ENCODE measurements around the gene GALNT7.

Gene GALNT7

DNA sequence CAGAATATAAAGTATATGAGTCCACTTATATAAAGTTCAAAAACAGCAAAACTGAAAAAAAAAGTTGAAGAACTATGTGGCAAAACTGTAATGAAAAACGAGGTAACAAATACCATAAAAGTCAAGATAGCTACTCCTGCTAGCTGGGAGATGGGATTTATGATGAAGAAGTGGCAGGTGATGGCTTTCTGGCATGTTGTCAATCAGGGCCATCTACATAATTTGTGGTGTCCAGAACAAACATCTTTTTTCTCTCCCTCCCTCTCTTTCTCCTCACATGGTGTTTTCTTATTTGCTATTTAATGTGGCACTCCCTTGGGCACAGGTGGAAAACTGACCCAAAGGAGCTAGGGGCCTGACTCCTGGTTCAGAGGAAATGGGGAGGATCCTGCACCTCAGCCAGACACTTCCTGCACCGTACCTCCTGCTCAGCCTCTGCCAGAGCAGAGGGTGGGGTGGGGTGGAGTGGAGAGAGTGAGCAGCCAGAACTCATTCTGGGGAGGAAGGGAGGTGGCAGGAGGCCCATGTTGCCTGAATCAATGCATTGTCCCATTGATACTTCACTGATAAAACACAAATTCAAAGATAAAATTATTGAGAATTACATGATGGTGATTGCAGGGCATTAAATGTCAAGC is 196.9 kb downstream of the GALNT7 start:
- no peak for TF ChIP-seq CTCF (IDR thresholded peaks at IDR 0.05)

GRCh38 chr4:173367285-173367684 is 198.7 kb downstream of the GALNT7 start:
- TF ChIP-seq CTCF (IDR thresholded peaks at IDR 0.05) = no peak

DNA sequence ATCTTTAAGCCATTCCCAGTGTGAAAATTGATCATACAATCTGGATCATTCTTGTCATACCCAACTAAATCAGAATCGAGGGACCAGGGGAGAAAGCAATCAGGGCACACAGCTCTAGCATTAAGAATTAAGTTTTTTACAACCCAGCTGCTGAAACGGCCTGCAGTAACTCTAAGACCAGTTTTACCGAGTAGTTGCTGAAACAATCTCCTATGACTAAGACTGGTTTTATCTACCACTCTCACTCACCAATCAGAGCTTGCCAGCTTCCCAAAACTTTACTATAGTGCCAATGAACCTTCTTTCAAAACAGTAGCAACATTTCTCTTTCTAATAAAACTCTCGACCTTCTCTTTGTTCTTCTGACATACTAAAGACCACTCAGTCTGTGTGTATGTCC is 199.3 kb downstream of the GALNT7 start:
- TF ChIP-seq CTCF (IDR thresholded peaks at IDR 0.05) = no peak

DNA sequence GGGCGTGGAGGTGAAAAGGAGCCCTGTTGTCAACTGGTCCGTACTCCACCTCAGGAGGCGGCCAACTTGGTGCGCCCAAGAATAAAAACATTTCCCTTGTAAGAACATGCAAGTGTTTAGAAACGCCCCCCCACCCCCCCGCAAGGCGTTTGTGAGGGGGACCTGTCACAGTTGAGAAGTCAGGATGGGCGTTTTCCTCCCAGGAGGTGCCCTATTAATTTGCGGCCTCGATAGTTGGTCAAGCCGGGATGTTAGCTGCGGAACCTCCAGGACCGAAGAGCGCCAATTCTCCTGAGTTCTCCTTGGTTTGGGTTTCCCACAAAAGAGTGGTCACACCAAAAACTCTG is 201.5 kb downstream of the GALNT7 start:
- TF ChIP-seq CTCF (IDR thresholded peaks at IDR 0.05) = no peak

DNA sequence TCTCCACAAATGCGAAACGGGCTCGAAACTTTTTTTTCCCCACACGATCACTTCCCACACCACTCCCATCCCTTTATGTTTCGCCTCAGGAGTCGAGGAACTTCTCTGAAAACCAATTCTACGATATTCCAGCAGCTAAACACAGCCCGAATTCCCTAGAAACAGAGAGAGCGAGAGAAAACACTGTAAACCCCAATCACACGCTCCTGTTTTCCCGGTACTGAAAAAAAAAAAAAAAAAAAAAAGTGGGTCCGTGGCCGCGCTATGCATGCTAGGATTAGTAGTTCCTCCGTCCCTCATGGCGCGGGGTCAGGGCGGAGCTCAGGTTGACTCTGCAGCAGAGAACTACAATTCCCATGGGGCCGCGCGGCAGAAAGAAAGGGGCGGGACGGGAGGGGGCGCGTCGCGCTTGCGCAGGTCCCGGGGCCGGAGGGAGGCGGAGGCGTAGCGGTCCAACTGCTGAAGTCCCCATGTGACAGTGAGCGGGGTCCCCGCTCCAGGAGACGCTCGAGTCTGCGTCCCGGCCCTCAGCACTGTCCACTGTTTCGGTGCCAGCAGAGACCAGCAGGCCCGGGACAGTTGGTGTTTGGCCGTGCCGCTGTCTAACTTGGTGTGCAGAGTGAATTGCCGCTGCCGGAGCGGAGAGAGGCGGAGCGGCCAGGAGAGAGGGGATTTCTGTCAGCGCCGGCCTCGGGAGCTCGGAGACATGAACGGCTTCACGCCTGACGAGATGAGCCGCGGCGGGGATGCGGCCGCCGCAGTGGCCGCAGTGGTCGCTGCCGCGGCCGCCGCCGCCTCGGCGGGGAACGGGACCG is 202.1 kb downstream of the GALNT7 start, which contains the start of gene SAP30:
SAP30 (plus strand) TSS at position 478 of the 815 bp plus-strand sequence; CDS start at position 707, 229 bp downstream.
- no peak for TF ChIP-seq CTCF (IDR thresholded peaks at IDR 0.05)

- TF ChIP-seq CTCF (IDR thresholded peaks at IDR 0.05) = no peak
Observed at GRCh38 chr4:173371292-173372192, 202.9 kb downstream of the GALNT7 start.

Data from LNCAP (cell line).